D721Med (cell line): ENCODE data around the gene SCRT2.
"Not testable (repeated sequence)": the region's sequence is repeated elsewhere in the genome, so short reads cannot be mapped to it uniquely, and the experiment has no call there.

Experiments
- DNase-seq: peaks from one replicate; pipeline ENCODE4 v3.0.0; 2011; ENCODE audit warnings: low spot score; ENCODE audit not compliant: insufficient read length
- FAIRE-seq: peaks from 2 replicates; lab custom pipeline; 2011; peaks lifted over from hg19 to GRCh38; lab: Jason Lieb, UNC
- TF ChIP-seq, protein P1 (sequence below): IDR thresholded peaks from 2 replicates; pipeline ENCODE4 v1.5.1; 2012; ENCODE audit warnings: mild to moderate bottlenecking, control low read depth; ENCODE audit not compliant: insufficient read depth; ENCODE audit errors: missing control alignments

Gene SCRT2

DNA sequence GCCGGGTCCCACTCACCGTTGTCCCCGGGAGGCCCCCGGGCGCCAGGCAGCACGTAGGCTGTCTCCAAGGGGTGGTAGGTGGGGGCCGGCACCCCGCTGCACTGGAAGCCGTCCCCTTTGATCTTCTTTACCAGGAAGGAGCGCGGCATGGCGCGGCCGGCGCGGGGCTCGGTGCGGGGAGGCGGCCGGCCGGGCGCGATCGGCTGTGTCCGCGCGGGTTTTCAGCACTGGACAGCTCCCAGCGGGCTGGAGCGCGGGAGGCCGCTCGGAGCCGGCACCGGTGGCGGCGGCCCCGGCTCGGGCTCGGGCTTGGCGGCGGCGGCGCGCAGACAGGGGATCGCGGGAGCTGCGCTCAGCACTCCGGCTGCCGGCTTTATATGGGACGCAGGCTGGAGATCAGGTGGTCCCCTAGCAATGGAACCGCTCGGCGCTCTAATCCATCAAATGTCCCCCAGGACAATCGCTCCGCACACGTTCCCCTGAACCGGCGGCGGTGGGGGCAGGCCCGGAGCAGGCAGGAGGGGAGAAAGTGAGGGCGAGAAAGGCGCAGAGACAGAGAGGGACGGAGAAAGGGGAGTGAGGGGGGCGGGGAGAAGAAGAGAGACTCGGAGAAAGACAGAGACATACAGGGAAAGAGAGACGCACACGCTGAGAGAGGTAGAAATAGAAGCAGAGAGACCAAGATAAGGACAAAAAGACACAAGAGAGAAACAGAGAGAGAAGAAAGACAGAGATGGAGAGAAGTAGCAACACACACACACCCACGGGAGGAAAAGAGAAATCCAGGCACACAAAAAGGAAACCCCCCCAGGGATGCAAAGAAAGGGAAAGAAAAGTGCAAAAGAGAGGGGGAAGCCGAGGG lies at the start of gene SCRT2:
Gene SCRT2, minus strand, starts transcription at position 350 of the 862 bp plus-strand sequence. Its CDS starts 201 bp downstream, at position 149.
- FAIRE-seq (no peak), DNase-seq (no peak)
- TF ChIP-seq, protein P1, sequence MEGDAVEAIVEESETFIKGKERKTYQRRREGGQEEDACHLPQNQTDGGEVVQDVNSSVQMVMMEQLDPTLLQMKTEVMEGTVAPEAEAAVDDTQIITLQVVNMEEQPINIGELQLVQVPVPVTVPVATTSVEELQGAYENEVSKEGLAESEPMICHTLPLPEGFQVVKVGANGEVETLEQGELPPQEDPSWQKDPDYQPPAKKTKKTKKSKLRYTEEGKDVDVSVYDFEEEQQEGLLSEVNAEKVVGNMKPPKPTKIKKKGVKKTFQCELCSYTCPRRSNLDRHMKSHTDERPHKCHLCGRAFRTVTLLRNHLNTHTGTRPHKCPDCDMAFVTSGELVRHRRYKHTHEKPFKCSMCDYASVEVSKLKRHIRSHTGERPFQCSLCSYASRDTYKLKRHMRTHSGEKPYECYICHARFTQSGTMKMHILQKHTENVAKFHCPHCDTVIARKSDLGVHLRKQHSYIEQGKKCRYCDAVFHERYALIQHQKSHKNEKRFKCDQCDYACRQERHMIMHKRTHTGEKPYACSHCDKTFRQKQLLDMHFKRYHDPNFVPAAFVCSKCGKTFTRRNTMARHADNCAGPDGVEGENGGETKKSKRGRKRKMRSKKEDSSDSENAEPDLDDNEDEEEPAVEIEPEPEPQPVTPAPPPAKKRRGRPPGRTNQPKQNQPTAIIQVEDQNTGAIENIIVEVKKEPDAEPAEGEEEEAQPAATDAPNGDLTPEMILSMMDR = no peak

DNA sequence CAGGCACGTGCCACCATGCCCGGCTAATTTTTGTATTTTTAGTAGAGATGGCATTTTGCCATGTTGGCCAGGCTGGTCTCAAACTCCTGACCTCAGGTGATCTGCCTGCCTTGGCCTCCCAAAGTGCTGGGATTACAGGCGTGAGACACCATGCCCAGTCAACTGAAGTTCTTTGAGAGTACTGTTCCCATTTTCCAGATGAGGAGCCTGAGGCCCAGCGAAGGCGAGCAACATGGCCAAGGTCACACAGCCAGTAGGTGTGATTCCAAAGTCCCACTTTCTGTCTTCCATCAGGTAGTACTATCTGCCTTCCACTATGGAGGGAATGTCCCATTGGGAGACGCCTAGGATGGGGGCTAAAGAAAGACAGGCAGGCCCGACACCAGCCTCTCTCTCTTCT lies 49.2 kb upstream of the SCRT2 start:
- DNase-seq, FAIRE-seq: not testable (repeated sequence)

DNA sequence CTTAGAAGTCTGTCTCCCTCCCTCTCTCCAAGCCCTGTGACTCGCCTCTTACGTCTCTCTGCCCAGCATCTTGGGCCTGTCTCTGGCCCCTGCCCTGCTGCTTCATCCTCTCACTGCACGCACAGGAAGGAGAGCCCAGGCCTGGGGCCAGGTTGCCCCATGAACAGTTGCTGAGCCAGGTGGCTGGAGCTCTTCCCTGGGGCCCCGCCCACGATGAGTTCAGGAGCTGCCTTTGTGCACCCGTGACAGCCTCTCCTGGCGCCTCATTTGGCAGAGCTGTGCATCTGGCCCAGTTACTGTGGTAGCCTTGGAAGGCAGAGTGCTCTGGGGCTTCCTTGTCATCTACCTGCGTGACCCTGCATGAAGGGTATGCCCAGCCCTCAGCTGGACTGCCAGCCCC lies 48.2 kb upstream of the SCRT2 start:
- TF ChIP-seq, protein P1 = no peak
- FAIRE-seq = no peak
- no peak for DNase-seq

DNA sequence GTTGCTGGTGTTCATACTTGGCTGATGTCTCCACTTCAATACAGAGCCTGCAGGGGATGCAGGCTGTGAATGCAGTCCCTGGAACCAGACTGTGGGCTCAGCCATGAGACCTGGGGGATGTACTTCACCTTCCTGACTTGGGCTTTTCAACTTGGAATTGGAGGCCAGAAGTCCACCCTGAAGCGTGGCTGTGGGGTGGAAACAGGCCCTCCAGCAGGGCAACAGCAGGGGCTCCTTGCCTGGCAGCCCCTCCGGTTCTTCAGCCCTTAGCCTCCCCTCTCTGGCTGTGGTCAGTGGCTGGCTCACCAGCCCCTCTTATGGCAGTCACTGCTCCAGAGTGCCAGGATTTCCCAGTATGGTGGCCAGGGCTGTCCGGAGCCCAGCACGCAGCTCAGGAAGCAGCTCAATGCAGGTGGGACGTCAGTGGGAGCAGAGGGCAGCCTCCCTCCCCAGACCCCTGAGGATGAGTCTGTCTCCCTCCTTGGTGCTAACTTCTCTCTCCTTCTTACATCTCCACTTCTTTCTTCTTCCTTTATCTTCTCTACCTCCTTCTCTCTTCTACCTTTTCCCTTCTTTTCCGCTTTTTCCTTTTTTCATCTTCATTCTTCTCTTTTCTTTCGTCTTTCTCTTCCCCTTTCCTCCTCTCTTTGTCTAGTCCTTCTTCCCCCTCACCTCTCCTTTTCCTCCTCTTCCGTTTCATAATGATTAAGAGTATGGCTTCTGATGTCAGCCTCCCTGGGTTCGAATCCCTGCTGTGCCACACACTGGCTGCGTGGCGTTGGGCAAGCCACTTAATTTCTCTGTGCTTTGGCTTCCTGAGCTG lies 47.4 kb upstream of the SCRT2 start:
- TF ChIP-seq, protein P1 = no peak
- FAIRE-seq = no peak
- DNase-seq = no peak

DNA sequence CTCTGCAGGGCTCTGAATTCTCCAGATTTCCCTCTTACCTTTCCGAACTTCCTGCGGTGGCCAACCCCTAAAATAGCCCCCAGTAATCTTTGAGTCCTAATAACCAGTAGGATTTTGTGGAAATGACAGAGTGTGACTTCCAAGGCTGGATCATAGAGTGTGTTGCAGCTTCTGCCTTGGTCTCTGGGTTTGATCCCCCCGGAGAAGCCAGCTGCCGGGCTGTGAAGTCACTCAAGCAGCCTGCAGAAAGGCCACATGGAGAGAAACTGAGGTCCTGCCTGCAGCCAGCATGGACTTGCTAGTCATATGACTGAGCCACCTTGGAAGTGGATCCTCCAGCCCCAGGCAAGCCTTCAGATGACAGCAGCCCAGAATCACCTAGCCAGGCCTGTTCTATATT lies 46.3 kb upstream of the SCRT2 start:
- no peak for DNase-seq
- TF ChIP-seq, protein P1 = no peak
- no peak for FAIRE-seq

DNA sequence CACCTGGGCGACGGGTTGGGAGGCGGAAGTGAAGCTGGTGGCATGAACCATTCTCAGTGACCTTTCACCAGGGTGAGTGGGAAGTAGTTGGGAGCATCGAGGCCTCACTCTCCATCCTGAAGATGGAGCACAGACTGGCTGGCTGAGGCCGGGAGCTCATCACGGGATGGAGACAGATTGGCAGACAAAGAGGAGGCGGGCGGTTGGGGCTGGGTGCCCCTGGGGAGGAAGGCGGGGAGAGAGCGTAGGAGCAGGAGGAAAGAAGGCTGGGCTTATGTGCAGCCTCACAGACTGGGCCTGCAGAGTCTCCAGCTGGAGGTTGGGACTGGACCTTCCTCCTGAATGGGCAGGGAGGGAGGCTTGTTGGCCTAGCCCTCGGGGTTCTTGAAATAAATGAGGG lies 44.2 kb upstream of the SCRT2 start:
- FAIRE-seq = no peak
- TF ChIP-seq, protein P1 = no peak
- no peak for DNase-seq

DNA sequence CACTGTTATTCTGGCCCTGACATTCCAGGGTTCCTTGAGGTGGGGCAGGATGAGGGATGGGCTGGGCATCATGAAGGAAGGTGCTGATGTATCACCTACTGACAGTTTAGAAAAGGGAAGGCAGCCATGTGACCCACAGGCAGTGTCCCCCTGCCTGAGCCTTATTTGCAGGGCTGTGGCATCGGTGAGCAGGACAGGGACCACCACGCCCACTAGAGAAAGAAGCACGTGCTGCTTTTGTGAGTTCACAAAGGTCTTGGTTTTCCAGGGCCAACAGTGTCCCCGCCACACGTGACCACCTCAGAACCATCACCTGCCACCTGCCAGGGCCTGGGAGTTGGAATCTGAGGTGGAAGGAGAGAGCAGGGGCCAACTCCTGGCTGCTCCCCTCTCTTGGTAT lies 43.5 kb upstream of the SCRT2 start:
- TF ChIP-seq, protein P1 = no peak
- FAIRE-seq = no peak
- DNase-seq = no peak
